HK-2 (cell line): ENCODE results near the gene SAMD7.

ENCODE experiments used
- DNase-seq: peaks from one replicate; pipeline ENCODE4 v3.0.0-alpha.2; 2018; ENCODE audit not compliant: unreplicated experiment

SAMD7 gene

GRCh38 chr3:169966951-169967915, 55.9 kb downstream of the SAMD7 start:
- no peak for DNase-seq

DNA sequence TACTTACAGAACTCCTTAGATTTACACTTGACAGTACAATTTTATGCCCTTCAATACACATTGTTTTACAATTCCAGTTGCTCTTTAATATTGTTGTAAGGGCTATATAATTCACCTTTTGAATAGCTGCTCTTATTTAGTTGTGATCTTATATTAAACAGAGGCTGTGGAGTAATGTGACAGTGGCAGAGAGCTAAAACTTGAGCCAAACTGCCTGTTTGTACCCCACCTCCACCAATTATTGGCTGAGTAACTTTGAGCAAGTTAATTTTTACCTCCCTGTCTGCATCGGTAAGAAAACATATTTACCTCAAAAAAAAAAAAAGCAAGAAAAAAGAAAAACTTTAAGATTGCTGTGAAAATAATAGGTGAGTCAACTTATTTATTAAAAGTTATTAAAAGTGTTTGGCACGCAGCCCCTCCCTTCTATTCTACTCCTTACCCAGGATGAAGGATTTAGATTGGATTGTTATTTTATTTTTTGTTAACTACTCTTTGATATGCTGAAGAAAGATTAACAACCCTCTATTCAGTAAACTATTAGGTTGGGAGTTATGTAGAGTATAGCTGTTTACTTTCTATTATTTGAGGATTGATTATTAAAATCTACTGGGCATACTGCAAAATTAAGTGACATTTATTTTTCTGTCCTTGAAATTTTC, 57.0 kb downstream of the SAMD7 start:
- no peak for DNase-seq

DNA sequence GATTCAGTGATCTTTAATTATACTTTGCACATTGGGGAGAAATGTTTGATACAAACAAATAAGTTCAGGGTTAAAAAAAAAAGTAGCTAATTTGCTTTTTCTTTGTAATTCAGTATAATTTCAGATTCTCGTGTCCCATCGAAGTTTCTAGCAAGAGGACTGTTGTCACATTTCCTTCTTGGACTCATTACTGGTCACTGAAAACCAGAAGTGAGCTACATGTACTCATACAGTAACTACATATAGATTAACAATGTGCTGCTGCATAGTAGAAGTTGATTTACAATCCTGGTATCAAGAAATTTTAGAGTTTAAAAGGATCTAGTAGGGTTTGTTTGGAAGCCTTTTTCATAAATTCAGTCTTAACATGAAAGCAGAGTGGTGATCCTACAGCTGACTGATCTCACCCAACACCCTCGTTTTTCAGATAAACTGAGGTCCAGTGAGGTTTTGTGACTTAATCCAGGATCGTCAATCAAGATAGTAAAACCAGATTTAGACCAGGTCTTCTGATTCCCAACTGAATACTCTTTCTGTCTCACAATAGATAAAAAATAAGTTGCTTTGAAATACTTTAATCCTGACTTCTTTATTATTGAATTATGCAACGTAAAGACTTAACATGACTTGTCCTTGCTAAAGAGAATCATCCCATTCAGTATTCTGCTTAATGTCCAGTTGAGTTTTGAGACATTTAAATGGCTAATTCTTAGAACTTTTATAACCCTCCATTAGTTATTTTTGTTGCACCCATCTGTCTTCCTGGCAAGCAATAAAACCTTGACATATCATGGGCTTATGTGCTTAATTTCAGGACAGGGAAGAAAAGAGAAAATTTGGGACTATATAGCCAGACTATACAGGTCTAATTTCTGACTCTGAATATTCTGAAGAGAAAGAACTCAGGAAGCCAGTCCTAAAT, 58.1 kb downstream of the SAMD7 start:
- DNase-seq, result no peak

GRCh38 chr3:169970847-169971246, 59.5 kb downstream of the SAMD7 start:
- no peak for DNase-seq

DNA sequence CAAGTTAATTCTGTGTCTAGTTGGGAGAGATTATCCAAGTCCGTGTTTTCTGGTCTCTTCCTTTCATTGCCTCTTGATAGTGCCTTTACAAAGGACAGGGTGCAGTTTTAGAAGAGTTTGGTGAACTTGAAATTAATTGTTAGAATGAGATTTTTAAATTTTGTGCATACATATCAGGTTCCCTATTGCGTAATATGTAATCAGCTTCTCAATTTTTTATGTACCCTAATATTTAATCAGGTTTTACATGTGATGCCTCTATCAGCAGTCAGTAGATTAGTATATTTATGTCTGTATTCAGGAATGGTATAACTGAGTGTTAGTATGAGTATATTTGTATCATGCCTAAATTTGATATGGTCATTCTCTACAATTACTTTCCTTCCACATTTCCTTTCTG, 60.1 kb downstream of the SAMD7 start:
- DNase-seq, result no peak

- no peak for DNase-seq
These were observed 68.7 kb downstream of the SAMD7 start for GRCh38 chr3:169980055-169980454.

DNA sequence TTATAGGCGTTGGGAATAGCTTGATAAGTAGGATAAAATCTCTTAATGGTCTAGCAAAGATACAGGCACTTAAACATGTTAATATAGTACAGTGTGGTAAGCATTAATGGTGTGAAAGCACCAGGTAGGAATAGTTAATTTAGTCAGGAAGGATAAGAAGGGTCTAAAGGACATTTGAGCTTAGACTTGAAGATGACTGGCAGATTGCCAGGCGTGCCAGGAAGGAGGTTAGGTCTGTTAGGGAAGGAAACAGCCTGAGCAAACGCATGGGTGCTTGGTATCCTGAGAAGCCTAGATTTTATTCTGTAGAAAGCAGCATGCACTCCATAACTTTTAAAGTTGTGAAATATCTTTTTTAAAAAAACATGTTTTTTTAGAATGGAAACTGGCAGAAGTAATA, 72.9 kb downstream of the SAMD7 start:
- no peak for DNase-seq
